GM23338 (cell line): ENCODE measurements around the gene CPXM2. TPM values are rescaled to one million over a fixed set of nuclear protein-coding genes. Genes with fewer than 3 reads are reported as not detected.

ENCODE experiments used
- ATAC-seq: fragments of 200-7000 bp; cut with Tn5 transposase; 3 replicates; pipeline ENCODE4 v1.9.1; 2020
- DNase-seq: peaks from one replicate; pipeline ENCODE4 v3.0.0-alpha.2; 2015; ENCODE audit warnings: low spot score
- H2AFZ ChIP-seq: fragments of 200-600 bp; sonication (generic); 2 replicates; pipeline ENCODE4 v1.8.0; 2016; ENCODE audit warnings: antibody characterized with exemption, mild to moderate bottlenecking, moderate library complexity
- H3F3A ChIP-seq: fragments of 200-600 bp; sonication (generic); replicated peaks from 2 replicates; pipeline ENCODE4 v1.8.0; 2017; ENCODE audit warnings: antibody characterized with exemption, mixed run types, low read depth
- H3K27ac ChIP-seq: fragments of 200-600 bp; sonication (generic); 2 replicates; pipeline ENCODE4 v1.6.1; 2016; ENCODE audit warnings: low read depth
- H3K27me3 ChIP-seq: fragments of 200-600 bp; sonication (generic); 2 replicates; pipeline ENCODE4 v1.8.0; 2016; ENCODE audit warnings: mild to moderate bottlenecking, mixed run types, moderate library complexity; ENCODE audit not compliant: insufficient read depth
- H3K36me3 ChIP-seq: fragments of 200-600 bp; sonication (generic); 2 replicates; pipeline ENCODE4 v1.8.0; 2016; ENCODE audit warnings: mild to moderate bottlenecking; ENCODE audit not compliant: insufficient read depth
- H3K4me1 ChIP-seq: fragments of 200-600 bp; sonication (generic); 2 replicates; pipeline ENCODE4 v1.8.0; 2016; ENCODE audit warnings: mild to moderate bottlenecking, moderate library complexity; ENCODE audit not compliant: insufficient read depth
- H3K4me2 ChIP-seq: fragments of 200-600 bp; sonication (generic); 2 replicates; pipeline ENCODE4 v1.7.1; 2017; ENCODE audit warnings: mixed run types
- H3K4me3 ChIP-seq: fragments of 200-600 bp; sonication (generic); 2 replicates; pipeline ENCODE4 v1.6.1; 2016; ENCODE audit warnings: mixed run types
- H3K79me2 ChIP-seq: fragments of 200-600 bp; sonication (generic); replicated peaks from 2 replicates; pipeline ENCODE4 v1.8.0; 2017; ENCODE audit warnings: mild to moderate bottlenecking; ENCODE audit not compliant: insufficient read depth
- H3K9me2 ChIP-seq: fragments of 200-600 bp; sonication (generic); 2 replicates; pipeline ENCODE4 v1.8.0; 2017; ENCODE audit not compliant: insufficient read depth
- H4K20me1 ChIP-seq: fragments of 200-600 bp; sonication (generic); replicated peaks from 2 replicates; pipeline ENCODE4 v1.8.0; 2017; ENCODE audit warnings: mild to moderate bottlenecking; ENCODE audit not compliant: insufficient read depth
- H3K27ac Mint-ChIP-seq: 2 replicates; pipeline ENCODE4 v1.8.0; 2020; ENCODE audit warnings: inconsistent platforms, mild to moderate bottlenecking, moderate library complexity, mixed read lengths
- H3K27me3 Mint-ChIP-seq: 3 replicates; pipeline ENCODE4 v1.8.0; 2022; ENCODE audit warnings: low read depth, mild to moderate bottlenecking, moderate library complexity, mixed read lengths, inconsistent platforms; ENCODE audit not compliant: insufficient read depth, poor library complexity
- H3K36me3 Mint-ChIP-seq: 3 replicates; pipeline ENCODE4 v1.8.0; 2021; ENCODE audit warnings: low read depth, mild to moderate bottlenecking, inconsistent platforms, moderate library complexity, mixed read lengths
- H3K4me1 Mint-ChIP-seq: 3 replicates; pipeline ENCODE4 v1.8.0; 2020; ENCODE audit warnings: mild to moderate bottlenecking, inconsistent platforms, mixed read lengths
- H3K4me3 Mint-ChIP-seq: 3 replicates; pipeline ENCODE4 v1.8.0; 2021; ENCODE audit warnings: moderate library complexity, mild to moderate bottlenecking, inconsistent platforms, mixed read lengths
- H3K9me3 Mint-ChIP-seq: 3 replicates; pipeline ENCODE4 v1.8.0; 2020; ENCODE audit warnings: moderate library complexity, mild to moderate bottlenecking, inconsistent platforms, mixed read lengths
- EZH2 ChIP-seq: fragments of 200-600 bp; sonication (generic); IDR thresholded peaks from one replicate; pipeline ENCODE4 v1.8.0; 2017; ENCODE audit warnings: antibody characterized with exemption, mild to moderate bottlenecking, low read depth; ENCODE audit not compliant: unreplicated experiment
- EZH2phosphoT487 ChIP-seq: fragments of 200-600 bp; sonication (generic); IDR thresholded peaks from one replicate; pipeline ENCODE4 v1.8.1; 2018; ENCODE audit warnings: antibody characterized with exemption; ENCODE audit not compliant: unreplicated experiment
- REST ChIP-seq: IDR thresholded peaks from one replicate; pipeline ENCODE4 v1.6.1; 2018; ENCODE audit warnings: antibody characterized with exemption; ENCODE audit not compliant: unreplicated experiment
- ZNF462 ChIP-seq: fragments of 250-450 bp; sonication (Bioruptor Pico); IDR thresholded peaks from 2 replicates; pipeline ENCODE4 v1.5.0; 2020; ENCODE audit warnings: mild to moderate bottlenecking, moderate library complexity
- polyA plus RNA-seq: library from polyadenylated mRNA; unstranded; fragments of >200 nt; fragmentation: Nextera tagmentation; extraction: Ambion mirVana; gene quantifications from 2 replicates; pipeline ENCODE4 v1.2.1, GENCODE V29; 2016
- total RNA-seq: library from RNA; depleted of rRNA; stranded (reverse); fragments of >200 nt; shearing (Covaris generic); gene quantifications from 2 replicates; pipeline ENCODE4 v1.2.3, GENCODE V29; 2014

The CPXM2 gene
- total and polyA plus RNA-seq, 2 experiments from 2014 or later, result 1.6 to 8.1 TPM

- H3K4me3 ChIP-seq, result no peak overlapping the region
- no peaks in the 10 kb centered on the region; the same call in 2 of the 3 replicates for H3K4me1 Mint-ChIP-seq
- H3K9me3 Mint-ChIP-seq, result peaks cover 33% of the 10 kb centered on the region
- no peak overlapping the region for H3K27ac Mint-ChIP-seq
- H3K36me3 Mint-ChIP-seq, result peaks cover 8% of the 10 kb centered on the region; the same call in 2 of the 3 replicates
- no peaks in the 10 kb centered on the region for H3K36me3 ChIP-seq
- H3K4me2 ChIP-seq, result no peak overlapping the region
- H3K4me1 ChIP-seq, result no peaks in the 10 kb centered on the region
- TF ChIP-seq EZH2 (no peak), ZNF462 (CRISPR knock-in tag) (no peak), EZH2phosphoT487 (no peak), REST (no peak)
- no peaks in the 10 kb centered on the region for H4K20me1 ChIP-seq
- no peaks in the 10 kb centered on the region for H3K79me2 ChIP-seq
- H3K27me3 Mint-ChIP-seq, result peaks cover 5% of the 10 kb centered on the region
- H3K27me3 ChIP-seq, result no peaks in the 10 kb centered on the region
- DNase-seq (no peak), ATAC-seq (no peak)
- H3K9me2 ChIP-seq, result 0 out of 2 replicates have a peak, but pooled peaks cover 4% of the 10 kb centered on the region
- no peak overlapping the region for H2AFZ ChIP-seq
- H3K4me3 Mint-ChIP-seq, result no peak overlapping the region
- no peak overlapping the region for H3K27ac ChIP-seq
- no peaks in the 10 kb centered on the region for H3F3A ChIP-seq
Measured at GRCh38 chr10:123936426-123936825, 44.8 kb upstream of the CPXM2 start.
